DOHH2 (cell line): ENCODE results near the gene BICDL1.

Experiments
- CTCF ChIP-seq: fragments of 200-600 bp; sonication (generic); IDR thresholded peaks from one replicate; pipeline ENCODE4 v1.5.1; 2014; ENCODE audit warnings: antibody characterized with exemption, mild to moderate bottlenecking, low read depth, low read length; ENCODE audit not compliant: poor library complexity, severe bottlenecking
- EZH2phosphoT487 ChIP-seq: fragments of 200-600 bp; sonication (generic); IDR thresholded peaks from 2 replicates; pipeline ENCODE4 v1.6.1; 2017; ENCODE audit warnings: borderline replicate concordance, mild to moderate bottlenecking, antibody characterized with exemption, low read length, moderate library complexity, mixed read lengths

GRCh38 chr12:120141336-120141735 lies 152.3 kb downstream of the BICDL1 start:
- TF ChIP-seq CTCF (no peak), EZH2phosphoT487 (no peak)
